Keratinocyte (primary cell): ENCODE data around the gene PTPN21. TPM values are rescaled to one million over a fixed set of nuclear protein-coding genes. Genes with fewer than 3 reads are reported as not detected.

Experiments used
- DNase-seq: peaks from one replicate; pipeline ENCODE4 v3.0.0-alpha.2; 2011; ENCODE audit warnings: low read depth, missing footprints, low spot score
- FAIRE-seq: peaks from 2 replicates; lab custom pipeline; 2011; peaks lifted over from hg19 to GRCh38; lab: Jason Lieb, UNC
- H2AFZ ChIP-seq: 2 replicates; pipeline ENCODE4 v1.6.0; 2012; ENCODE audit warnings: low read length, control low read depth, inconsistent platforms; ENCODE audit not compliant: control insufficient read depth
- H3K27ac ChIP-seq: 2 replicates; pipeline ENCODE4 v1.5.1; 2011; ENCODE audit warnings: low read length; ENCODE audit not compliant: control insufficient read depth, insufficient read depth
- H3K27me3 ChIP-seq: 3 replicates; pipeline ENCODE4 v1.6.0; 2011; ENCODE audit warnings: low read length; ENCODE audit not compliant: control insufficient read depth, insufficient read depth; ENCODE audit errors: extremely low read depth
- H3K36me3 ChIP-seq, 2 experiments: 2 replicates in 1 of 2; 3 replicates in 1 of 2; pipeline ENCODE4 v1.5.1; 2011; ENCODE audit warnings: low read length in 2 of 2, mild to moderate bottlenecking in 1 of 2; ENCODE audit not compliant: control insufficient read depth in 2 of 2, insufficient read depth in 2 of 2; ENCODE audit errors: extremely low read depth in 1 of 2
- H3K4me1 ChIP-seq: 3 replicates; pipeline ENCODE4 v1.5.1; 2011; ENCODE audit warnings: low read length; ENCODE audit not compliant: control insufficient read depth, insufficient read depth; ENCODE audit errors: extremely low read depth
- H3K4me2 ChIP-seq: 3 replicates; pipeline ENCODE4 v1.6.0; 2011; ENCODE audit warnings: low read depth, low read length; ENCODE audit not compliant: control insufficient read depth, insufficient read depth; ENCODE audit errors: extremely low read depth
- H3K4me3 ChIP-seq, 3 experiments: fragments of 200-600 bp in 1 of 3; sonication (generic) in 1 of 3; 2 replicates in 2 of 3; 3 replicates in 1 of 3; pipeline ENCODE4 v1.5.1; 2011 to 2016; ENCODE audit warnings: low read length in 3 of 3, mild to moderate bottlenecking in 3 of 3, control low read depth in 2 of 3, inconsistent platforms in 1 of 3, low read depth in 1 of 3, mixed read lengths in 1 of 3, mixed run types in 1 of 3, moderate library complexity in 1 of 3; ENCODE audit not compliant: control insufficient read depth in 2 of 3, insufficient read depth in 2 of 3; ENCODE audit errors: extremely low read depth in 1 of 3
- H3K79me2 ChIP-seq: 2 replicates; pipeline ENCODE4 v1.6.0; 2012; ENCODE audit warnings: low read length; ENCODE audit not compliant: control insufficient read depth, insufficient read depth
- H3K9ac ChIP-seq: 3 replicates; pipeline ENCODE4 v1.6.0; 2011; ENCODE audit warnings: low read length; ENCODE audit not compliant: control insufficient read depth, insufficient read depth; ENCODE audit errors: extremely low read depth
- H3K9me1 ChIP-seq: 3 replicates; pipeline ENCODE4 v1.6.0; 2011; ENCODE audit warnings: low read length; ENCODE audit not compliant: control insufficient read depth, insufficient read depth; ENCODE audit errors: extremely low read depth
- H3K9me3 ChIP-seq: 2 replicates; pipeline ENCODE4 v1.5.1; 2012; ENCODE audit warnings: low read depth, low read length; ENCODE audit not compliant: control insufficient read depth
- H4K20me1 ChIP-seq: 3 replicates; pipeline ENCODE4 v1.6.0; 2011; ENCODE audit warnings: low read length; ENCODE audit not compliant: control insufficient read depth, insufficient read depth; ENCODE audit errors: extremely low read depth
- EZH2 ChIP-seq: IDR thresholded peaks from one replicate; pipeline ENCODE4 v1.6.1; 2012; ENCODE audit warnings: inconsistent platforms, mild to moderate bottlenecking, low read length, moderate library complexity
- dilution Hi-C: fragments of 300-500 bp; cut with MboI; formaldehyde crosslinking; loops from one replicate; pipeline ENCODE4 v1.7.0; 2020; ENCODE audit warnings: low sequenced_read_pairs; ENCODE audit not compliant: extremely low pct_ligation_motif_present
- polyA plus RNA-seq, 5 experiments: library from polyadenylated mRNA; depleted of rRNA in 3 of 5; stranded (reverse) in 3 of 5; stranded (forward) in 1 of 5; unstranded in 1 of 5; fragments of >200 nt; gene quantifications; 1 replicate in 1 of 5; 2 replicates in 3 of 5; 3 replicates in 1 of 5; pipeline versions ENCODE4 v1.2.1 to v1.2.3, GENCODE V29; 2011 to 2012; ENCODE audit warnings: missing spikeins in 2 of 5, low read depth in 1 of 5, low replicate concordance in 1 of 5
- TF ChIP-seq, protein P1 (sequence below), 3 experiments: IDR thresholded peaks in 1 of 3; conservative IDR thresholded peaks in 1 of 3; optimal IDR thresholded peaks in 1 of 3; 2 replicates in 2 of 3; 3 replicates in 1 of 3; pipeline versions ENCODE3 to v1.5.1; 2011; ENCODE audit warnings: low read length in 3 of 3, mild to moderate bottlenecking in 3 of 3, moderate library complexity in 2 of 3, control low read depth in 1 of 3, inconsistent platforms in 1 of 3; ENCODE audit not compliant: insufficient read depth in 2 of 3; ENCODE audit errors: extremely low read depth in 1 of 3

PTPN21 gene
- polyA plus RNA-seq, 1 donor (not counting 4 experiments of a cell fraction or from before 2014, with no cell fraction given) = 7.4 TPM

DNA sequence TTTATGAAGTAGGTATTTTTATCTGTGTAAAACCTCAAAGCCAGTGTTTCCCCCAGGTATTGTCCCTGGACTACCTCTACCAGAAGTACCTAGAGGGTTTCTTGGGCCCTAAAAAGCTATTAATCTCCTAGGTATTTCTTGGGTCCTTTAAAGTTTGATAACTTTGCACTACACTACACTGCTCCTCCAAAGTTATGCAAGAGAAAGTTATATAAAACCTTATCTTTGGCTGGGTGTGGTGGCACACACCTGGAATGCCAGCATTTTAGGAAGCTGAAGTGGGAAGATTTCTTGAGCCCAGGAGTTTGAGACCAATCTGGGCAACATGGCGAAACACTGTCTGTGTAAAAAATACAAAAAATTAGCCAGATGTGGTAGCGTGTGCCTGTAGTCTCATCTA lies 34.9 kb downstream of the PTPN21 start:
- no peaks in the 10 kb centered on the region for H3K27me3 ChIP-seq
- H3K27ac ChIP-seq = no peak overlapping the region
- H3K9me1 ChIP-seq = no peaks in the 10 kb centered on the region
- H3K4me3 ChIP-seq = no peak overlapping the region
- no peak overlapping the region for H3K4me2 ChIP-seq
- no peaks in the 10 kb centered on the region for H4K20me1 ChIP-seq
- H3K36me3 ChIP-seq = peaks cover 0 to 2% of the 10 kb centered on the region in 2 experiments
- no peak overlapping the region for H2AFZ ChIP-seq
- H3K79me2 ChIP-seq = peaks cover 2% of the 10 kb centered on the region
- no peak for DNase-seq
- peak; percentile 46 for FAIRE-seq
- no peak for TF ChIP-seq EZH2
- TF ChIP-seq, protein P1, sequence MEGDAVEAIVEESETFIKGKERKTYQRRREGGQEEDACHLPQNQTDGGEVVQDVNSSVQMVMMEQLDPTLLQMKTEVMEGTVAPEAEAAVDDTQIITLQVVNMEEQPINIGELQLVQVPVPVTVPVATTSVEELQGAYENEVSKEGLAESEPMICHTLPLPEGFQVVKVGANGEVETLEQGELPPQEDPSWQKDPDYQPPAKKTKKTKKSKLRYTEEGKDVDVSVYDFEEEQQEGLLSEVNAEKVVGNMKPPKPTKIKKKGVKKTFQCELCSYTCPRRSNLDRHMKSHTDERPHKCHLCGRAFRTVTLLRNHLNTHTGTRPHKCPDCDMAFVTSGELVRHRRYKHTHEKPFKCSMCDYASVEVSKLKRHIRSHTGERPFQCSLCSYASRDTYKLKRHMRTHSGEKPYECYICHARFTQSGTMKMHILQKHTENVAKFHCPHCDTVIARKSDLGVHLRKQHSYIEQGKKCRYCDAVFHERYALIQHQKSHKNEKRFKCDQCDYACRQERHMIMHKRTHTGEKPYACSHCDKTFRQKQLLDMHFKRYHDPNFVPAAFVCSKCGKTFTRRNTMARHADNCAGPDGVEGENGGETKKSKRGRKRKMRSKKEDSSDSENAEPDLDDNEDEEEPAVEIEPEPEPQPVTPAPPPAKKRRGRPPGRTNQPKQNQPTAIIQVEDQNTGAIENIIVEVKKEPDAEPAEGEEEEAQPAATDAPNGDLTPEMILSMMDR (optimal IDR thresholded peaks at IDR 0.05 in 1 of 3, IDR thresholded peaks at IDR 0.05 in 1 of 3, conservative IDR thresholded peaks at IDR 0.05 in 1 of 3; ENCODE audit: extremely low read depth in 1 of 3, insufficient read depth in 2 of 3, low read length in 3 of 3) = no peak
- H3K9ac ChIP-seq = no peak overlapping the region
- H3K4me1 ChIP-seq = peaks cover 4% of the 10 kb centered on the region
- dilution Hi-C loops = no loop called here
- no peaks in the 10 kb centered on the region for H3K9me3 ChIP-seq

DNA sequence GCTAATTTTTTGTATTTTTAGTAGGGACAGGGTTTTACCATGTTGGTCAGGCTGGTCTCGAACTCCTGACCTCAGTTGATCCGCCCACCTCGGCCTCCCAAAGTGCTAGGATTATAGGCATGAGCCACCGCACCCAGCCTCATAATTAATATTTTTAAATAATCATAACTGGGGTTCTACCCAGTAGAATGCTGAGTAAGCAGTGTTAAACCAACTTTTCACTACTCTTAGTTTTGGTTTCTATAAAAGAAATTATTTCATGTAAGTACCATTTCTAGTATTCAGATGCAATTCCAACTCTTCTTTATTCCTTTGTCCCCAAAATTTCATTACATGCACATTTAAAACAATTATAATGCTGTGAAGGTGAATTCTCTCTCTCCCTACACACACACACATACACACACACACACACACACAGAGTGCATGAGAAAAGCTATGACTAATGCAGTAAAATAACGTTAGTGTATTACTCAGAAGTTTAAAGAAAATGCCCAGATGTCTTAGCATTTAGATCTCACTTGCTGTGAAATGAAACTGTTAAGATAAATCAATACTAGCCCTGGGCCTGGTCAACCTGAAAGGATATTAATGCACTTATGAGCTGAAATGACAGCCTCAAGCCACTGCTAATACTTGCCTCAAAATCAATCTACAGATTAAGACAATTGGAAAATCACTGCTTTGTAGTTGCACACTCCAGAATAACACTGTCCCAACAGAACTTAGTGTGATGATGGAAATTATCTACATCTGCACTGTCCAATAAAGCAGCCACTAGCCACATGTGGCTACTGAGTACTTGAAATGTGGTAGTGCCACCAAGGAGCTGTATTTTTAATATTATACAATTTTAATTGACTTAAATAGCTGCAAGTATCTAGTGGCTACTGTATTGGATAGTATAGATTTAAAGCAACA lies 36.0 kb downstream of the PTPN21 start:
- H3K27me3 ChIP-seq = no peaks in the 10 kb centered on the region
- H3K4me2 ChIP-seq = no peak overlapping the region
- no peak overlapping the region for H3K9ac ChIP-seq
- FAIRE-seq = no peak
- H3K27ac ChIP-seq = no peak overlapping the region
- H2AFZ ChIP-seq = no peak overlapping the region
- H3K36me3 ChIP-seq = peaks cover 0 to 2% of the 10 kb centered on the region in 2 experiments
- dilution Hi-C loops = no loop called here
- H3K4me3 ChIP-seq = no peak overlapping the region
- H3K9me1 ChIP-seq = no peaks in the 10 kb centered on the region
- peaks cover 4% of the 10 kb centered on the region for H3K4me1 ChIP-seq
- DNase-seq = no peak
- TF ChIP-seq, protein P1 (optimal IDR thresholded peaks at IDR 0.05 in 1 of 3, IDR thresholded peaks at IDR 0.05 in 1 of 3, conservative IDR thresholded peaks at IDR 0.05 in 1 of 3; ENCODE audit: extremely low read depth in 1 of 3, insufficient read depth in 2 of 3, low read length in 3 of 3) = no peak
- no peak for TF ChIP-seq EZH2
- peaks cover 2% of the 10 kb centered on the region for H3K79me2 ChIP-seq
- H3K9me3 ChIP-seq = no peaks in the 10 kb centered on the region
- H4K20me1 ChIP-seq = no peaks in the 10 kb centered on the region
